Measurements from ENCODE around the gene PIGT. TPM values are rescaled to one million over a fixed set of nuclear protein-coding genes. Genes with fewer than 3 reads are reported as not detected.

PIGT gene
- polyA plus RNA-seq, 3 donors = 49.2 to 87.6 (median 59.7) TPM

GRCh38 chr20:45440424-45440823 is 24.5 kb downstream of the PIGT start:
- Histone ChIP-seq H3K4me2 (replicated peaks; ENCODE audit: extremely low read depth, low read length, poor library complexity, severe bottlenecking) (no peak overlapping the region), H3K27me3 (ENCODE audit: control insufficient read depth in 2 of 2, insufficient read depth in 2 of 2, low read length in 2 of 2) (no peaks in the 10 kb centered on the region), H4K20me1 (ENCODE audit: insufficient read depth, low read length) (no peaks in the 10 kb centered on the region), H3K9ac (ENCODE audit: insufficient read depth, low read length, poor library complexity, severe bottlenecking) (no peak overlapping the region), H2AFZ (ENCODE audit: insufficient read depth, low read depth, low read length, poor library complexity, severe bottlenecking) (no peak overlapping the region), H3K9me3 (replicated peaks in 1 of 2; ENCODE audit: control insufficient read depth in 1 of 2, insufficient read depth in 1 of 2, low read length in 2 of 2) (no peaks in the 10 kb centered on the region), H3K4me1 (ENCODE audit: control insufficient read depth in 1 of 2, insufficient read depth in 2 of 2, low read length in 2 of 2) (peaks cover 6 to 8% of the 10 kb centered on the region in 2 donors), H3K4me3 (replicated peaks in 1 of 3; ENCODE audit: low read depth in 2 of 3, low read length in 3 of 3) (no peak overlapping the region), H3K36me3 (replicated peaks in 1 of 2; ENCODE audit: control insufficient read depth in 1 of 2, insufficient read depth in 2 of 2, low read length in 2 of 2) (no peaks in the 10 kb centered on the region), H3K79me2 (ENCODE audit: insufficient read depth, low read length) (no peaks in the 10 kb centered on the region), H3K27ac (ENCODE audit: low read depth in 1 of 2, low read length in 2 of 2) (no peak overlapping the region)
- Mint-ChIP-seq H3K4me3 (no peak overlapping the region), H3K27me3 (ENCODE audit: low read depth in 3 of 3) (peaks cover 1 to 4% (median 2%) of the 10 kb centered on the region in 3 donors), H3K27ac (no peak overlapping the region), H3K9me3 (no peaks in the 10 kb centered on the region), H3K4me1 (peaks cover 5% of the 10 kb centered on the region), H3K36me3 (no peaks in the 10 kb centered on the region)
- intact Hi-C loops (cut with micrococcal nuclease) = loop anchor here in 1 of 2 donors (10.0 kb wide), 1 partner anchor 334 kb away; no protein-coding TSS in a partner anchor
- no peak for TF ChIP-seq CTCF (IDR thresholded peaks at IDR 0.05)
- DNase-seq = no peak
- 85% methylated on average over 2 of the region's 3 CpGs for WGBS (ENCODE audit: insufficient coverage)

GRCh38 chr20:45440891-45441685 is 25.1 kb downstream of the PIGT start:
- H3K27me3 ChIP-seq (ENCODE audit: control insufficient read depth in 2 of 2, insufficient read depth in 2 of 2, low read length in 2 of 2) = no peaks in the 10 kb centered on the region
- no peak overlapping the region for H3K9ac ChIP-seq (ENCODE audit: insufficient read depth, low read length, poor library complexity, severe bottlenecking)
- H4K20me1 ChIP-seq (ENCODE audit: insufficient read depth, low read length) = no peaks in the 10 kb centered on the region
- no peaks in the 10 kb centered on the region for H3K9me3 ChIP-seq (replicated peaks in 1 of 2; ENCODE audit: control insufficient read depth in 1 of 2, insufficient read depth in 1 of 2, low read length in 2 of 2)
- no peak overlapping the region for H3K27ac ChIP-seq (ENCODE audit: low read depth in 1 of 2, low read length in 2 of 2)
- peaks cover 6 to 8% of the 10 kb centered on the region in 2 donors for H3K4me1 ChIP-seq (ENCODE audit: control insufficient read depth in 1 of 2, insufficient read depth in 2 of 2, low read length in 2 of 2)
- DNase-seq = no peak
- H3K4me2 ChIP-seq (replicated peaks; ENCODE audit: extremely low read depth, low read length, poor library complexity, severe bottlenecking) = no peak overlapping the region
- no peak overlapping the region for H3K4me3 Mint-ChIP-seq
- no peaks in the 10 kb centered on the region for H3K9me3 Mint-ChIP-seq
- H3K79me2 ChIP-seq (ENCODE audit: insufficient read depth, low read length) = no peaks in the 10 kb centered on the region
- peaks cover 2 to 4% (median 4%) of the 10 kb centered on the region in 3 donors for H3K27me3 Mint-ChIP-seq (ENCODE audit: low read depth in 3 of 3)
- no peaks in the 10 kb centered on the region for H3K36me3 ChIP-seq (replicated peaks in 1 of 2; ENCODE audit: control insufficient read depth in 1 of 2, insufficient read depth in 2 of 2, low read length in 2 of 2)
- 86% methylated on average over 1 of the region's 5 CpGs for WGBS (ENCODE audit: insufficient coverage)
- intact Hi-C loops (cut with micrococcal nuclease) = loop anchor here in 1 of 2 donors (10.0 kb wide), 1 partner anchor 334 kb away; no protein-coding TSS in a partner anchor
- H3K27ac Mint-ChIP-seq = no peak overlapping the region
- no peak overlapping the region for H3K4me3 ChIP-seq (replicated peaks in 1 of 3; ENCODE audit: low read depth in 2 of 3, low read length in 3 of 3)
- H2AFZ ChIP-seq (ENCODE audit: insufficient read depth, low read depth, low read length, poor library complexity, severe bottlenecking) = no peak overlapping the region
- H3K36me3 Mint-ChIP-seq = no peaks in the 10 kb centered on the region
- TF ChIP-seq CTCF (IDR thresholded peaks at IDR 0.05) = no peak
- H3K4me1 Mint-ChIP-seq = peaks cover 5% of the 10 kb centered on the region
